BE2C (cell line): ENCODE results near the gene FGF2.

Experiments
- DNase-seq: peaks from one replicate; pipeline ENCODE4 v3.0.0-alpha.2; 2020
- H3K27me3 ChIP-seq: fragments of 250-450 bp; sonication (Bioruptor Pico); 2 replicates; pipeline ENCODE4 v1.5.1; 2020; ENCODE audit warnings: mild to moderate bottlenecking
- H3K36me3 ChIP-seq: fragments of 250-450 bp; sonication (Bioruptor Pico); 2 replicates; pipeline ENCODE4 v1.5.1; 2020; ENCODE audit warnings: mild to moderate bottlenecking
- H3K4me1 ChIP-seq: fragments of 250-450 bp; sonication (Bioruptor Pico); 2 replicates; pipeline ENCODE4 v1.5.1; 2020
- H3K4me3 ChIP-seq: 2 replicates; pipeline ENCODE4 v1.5.1; 2011; ENCODE audit warnings: low read depth, low read length
- H3K9me3 ChIP-seq: fragments of 250-450 bp; sonication (Bioruptor Pico); 2 replicates; pipeline ENCODE4 v1.5.1; 2020
- TF ChIP-seq, protein P1 (sequence below): IDR thresholded peaks from 2 replicates; pipeline ENCODE4 v1.5.1; 2012; ENCODE audit warnings: mild to moderate bottlenecking, low read depth, low read length

Gene FGF2

DNA sequence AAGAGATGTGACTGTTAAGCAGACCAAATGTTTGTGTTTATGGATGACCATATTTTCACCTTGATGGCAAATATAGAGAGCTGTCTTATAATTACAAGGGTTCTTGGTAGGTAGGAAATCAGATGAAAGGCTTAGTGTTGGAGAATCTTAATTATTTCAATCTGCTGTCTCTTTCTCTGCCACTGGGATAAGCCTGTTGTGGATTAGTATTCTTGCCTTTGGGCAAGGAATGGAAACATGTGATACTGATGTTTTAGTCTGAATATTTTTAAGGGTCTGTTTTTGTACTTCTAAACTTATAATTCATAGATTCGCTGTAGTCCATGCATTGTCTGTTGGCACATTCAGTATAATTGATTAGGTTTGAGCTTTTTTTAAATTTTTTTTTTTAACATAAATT, 119.5 kb downstream of the FGF2 start:
- H3K27me3 ChIP-seq: no peaks in the 10 kb centered on the region
- peaks cover 46% of the 10 kb centered on the region for H3K36me3 ChIP-seq
- TF ChIP-seq, protein P1, sequence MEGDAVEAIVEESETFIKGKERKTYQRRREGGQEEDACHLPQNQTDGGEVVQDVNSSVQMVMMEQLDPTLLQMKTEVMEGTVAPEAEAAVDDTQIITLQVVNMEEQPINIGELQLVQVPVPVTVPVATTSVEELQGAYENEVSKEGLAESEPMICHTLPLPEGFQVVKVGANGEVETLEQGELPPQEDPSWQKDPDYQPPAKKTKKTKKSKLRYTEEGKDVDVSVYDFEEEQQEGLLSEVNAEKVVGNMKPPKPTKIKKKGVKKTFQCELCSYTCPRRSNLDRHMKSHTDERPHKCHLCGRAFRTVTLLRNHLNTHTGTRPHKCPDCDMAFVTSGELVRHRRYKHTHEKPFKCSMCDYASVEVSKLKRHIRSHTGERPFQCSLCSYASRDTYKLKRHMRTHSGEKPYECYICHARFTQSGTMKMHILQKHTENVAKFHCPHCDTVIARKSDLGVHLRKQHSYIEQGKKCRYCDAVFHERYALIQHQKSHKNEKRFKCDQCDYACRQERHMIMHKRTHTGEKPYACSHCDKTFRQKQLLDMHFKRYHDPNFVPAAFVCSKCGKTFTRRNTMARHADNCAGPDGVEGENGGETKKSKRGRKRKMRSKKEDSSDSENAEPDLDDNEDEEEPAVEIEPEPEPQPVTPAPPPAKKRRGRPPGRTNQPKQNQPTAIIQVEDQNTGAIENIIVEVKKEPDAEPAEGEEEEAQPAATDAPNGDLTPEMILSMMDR: no peak
- no peak for DNase-seq
- H3K4me1 ChIP-seq: no peaks in the 10 kb centered on the region
- no peaks in the 10 kb centered on the region for H3K9me3 ChIP-seq
- no peak overlapping the region for H3K4me3 ChIP-seq
